Progenitor cell of endocrine pancreas (in vitro differentiated cells): ENCODE measurements around the gene COG5. TPM values are rescaled to one million over a fixed set of nuclear protein-coding genes. Genes with fewer than 3 reads are reported as not detected.

ENCODE experiments used
- DNase-seq: peaks from one replicate; pipeline ENCODE4 v3.0.0; 2021; ENCODE audit warnings: low spot score; ENCODE audit not compliant: unreplicated experiment
- H3K27ac Mint-ChIP-seq: 2 replicates; pipeline ENCODE4 v1.8.0; 2021; ENCODE audit warnings: mild to moderate bottlenecking, moderate library complexity, mixed read lengths
- H3K27me3 Mint-ChIP-seq: 2 replicates; pipeline ENCODE4 v1.8.0; 2021; ENCODE audit warnings: mixed read lengths
- H3K36me3 Mint-ChIP-seq: 2 replicates; pipeline ENCODE4 v1.8.0; 2022; ENCODE audit warnings: mixed read lengths; ENCODE audit not compliant: insufficient read depth
- H3K4me1 Mint-ChIP-seq: 2 replicates; pipeline ENCODE4 v1.8.0; 2021; ENCODE audit warnings: low read depth, mixed read lengths
- H3K4me3 Mint-ChIP-seq: 2 replicates; pipeline ENCODE4 v1.8.0; 2021; ENCODE audit warnings: low read depth, mild to moderate bottlenecking, moderate library complexity, mixed read lengths
- H3K9me3 Mint-ChIP-seq: 2 replicates; pipeline ENCODE4 v1.8.0; 2021; ENCODE audit warnings: low read depth, mixed read lengths
- CTCF ChIP-seq: fragments of 200-600 bp; sonication (generic); IDR thresholded peaks from one replicate; pipeline ENCODE4 v1.5.0; 2021; ENCODE audit warnings: antibody characterized with exemption, mild to moderate bottlenecking; ENCODE audit not compliant: unreplicated experiment
- total RNA-seq: library from RNA; stranded (reverse); gene quantifications from 2 replicates; pipeline ENCODE4 v1.2.1, GENCODE V29; 2021

Gene COG5
- total RNA-seq, 1 donor from 2014 or later, result 49.0 TPM

GRCh38 chr7:107268594-107268993 is 295.1 kb downstream of the COG5 start:
- Mint-ChIP-seq H3K27ac (no peak overlapping the region), H3K36me3 (no peaks in the 10 kb centered on the region), H3K9me3 (no peaks in the 10 kb centered on the region), H3K4me1 (peaks cover 11% of the 10 kb centered on the region), H3K27me3 (no peaks in the 10 kb centered on the region), H3K4me3 (no peak overlapping the region)
- DNase-seq, result no peak
- TF ChIP-seq CTCF, result no peak

- DNase-seq, result no peak
- H3K27me3 Mint-ChIP-seq, result no peaks in the 10 kb centered on the region
- no peaks in the 10 kb centered on the region for H3K36me3 Mint-ChIP-seq
- peaks cover 11% of the 10 kb centered on the region for H3K4me1 Mint-ChIP-seq
- H3K27ac Mint-ChIP-seq, result peak overlapping the region; percentile 91
- no peak overlapping the region for H3K4me3 Mint-ChIP-seq
- no peaks in the 10 kb centered on the region for H3K9me3 Mint-ChIP-seq
- TF ChIP-seq CTCF, result no peak
Observed at GRCh38 chr7:107267138-107267537, 296.6 kb downstream of the COG5 start.

- no peaks in the 10 kb centered on the region for H3K9me3 Mint-ChIP-seq
- TF ChIP-seq CTCF, result no peak
- no peak for DNase-seq
- H3K4me3 Mint-ChIP-seq, result no peak overlapping the region
- H3K36me3 Mint-ChIP-seq, result peaks cover 2% of the 10 kb centered on the region
- H3K4me1 Mint-ChIP-seq, result peaks cover 11% of the 10 kb centered on the region
- H3K27me3 Mint-ChIP-seq, result no peaks in the 10 kb centered on the region
- no peak overlapping the region for H3K27ac Mint-ChIP-seq
Observed at GRCh38 chr7:107264723-107265122, 299.0 kb downstream of the COG5 start.

- H3K4me3 Mint-ChIP-seq, result no peak overlapping the region
- no peaks in the 10 kb centered on the region for H3K27me3 Mint-ChIP-seq
- peaks cover 2% of the 10 kb centered on the region for H3K36me3 Mint-ChIP-seq
- H3K27ac Mint-ChIP-seq, result no peak overlapping the region
- H3K4me1 Mint-ChIP-seq, result peaks cover 14% of the 10 kb centered on the region
- TF ChIP-seq CTCF, result no peak
- DNase-seq, result no peak
- no peaks in the 10 kb centered on the region for H3K9me3 Mint-ChIP-seq
Observed at GRCh38 chr7:107262857-107263256, 300.9 kb downstream of the COG5 start.

GRCh38 chr7:107258737-107259136 is 305.0 kb downstream of the COG5 start:
- Mint-ChIP-seq H3K27me3 (no peaks in the 10 kb centered on the region), H3K4me1 (peaks cover 3% of the 10 kb centered on the region), H3K36me3 (peaks cover 2% of the 10 kb centered on the region), H3K9me3 (no peaks in the 10 kb centered on the region), H3K27ac (no peak overlapping the region), H3K4me3 (no peak overlapping the region)
- no peak for TF ChIP-seq CTCF
- DNase-seq, result no peak
